HL-60 (cell line): ENCODE results near the gene MTX2.

ENCODE experiments used
- DNase-seq, 2 experiments: peaks; one replicate each; pipeline ENCODE4 v3.0.0-alpha.2; 2010 to 2020; ENCODE audit warnings: low read depth in 1 of 2, low spot score in 1 of 2
- H3K27ac ChIP-seq: fragments of 250-450 bp; sonication (Bioruptor Pico); replicated peaks from 2 replicates; pipeline ENCODE4 v1.5.1; 2020; ENCODE audit warnings: mild to moderate bottlenecking, moderate library complexity
- H3K27me3 ChIP-seq: fragments of 250-450 bp; sonication (Bioruptor Pico); 2 replicates; pipeline ENCODE4 v1.5.1; 2021; ENCODE audit warnings: mild to moderate bottlenecking, moderate library complexity; ENCODE audit not compliant: insufficient read depth, poor library complexity, severe bottlenecking
- H3K4me3 ChIP-seq: replicated peaks from 2 replicates; pipeline ENCODE4 v1.5.1; 2011; ENCODE audit warnings: mild to moderate bottlenecking, control low read depth, low read length; ENCODE audit not compliant: insufficient read depth
- CTCF ChIP-seq: IDR thresholded peaks from one replicate; pipeline ENCODE4 v1.5.1; 2011; ENCODE audit warnings: low read length, control low read depth, inconsistent platforms; ENCODE audit not compliant: insufficient read depth
- GABPA ChIP-seq: IDR thresholded peaks from 2 replicates; pipeline ENCODE4 v1.6.1; 2012; ENCODE audit warnings: low read depth
- POLR2AphosphoS5 ChIP-seq: IDR thresholded peaks from 2 replicates; pipeline ENCODE4 v1.6.1; 2012; ENCODE audit warnings: low read depth
- SPI1 ChIP-seq: IDR thresholded peaks from 2 replicates; pipeline ENCODE4 v1.6.1; 2012; ENCODE audit warnings: low read depth, mild to moderate bottlenecking, borderline replicate concordance
- TF ChIP-seq, protein P1 (sequence below): IDR thresholded peaks from 2 replicates; pipeline ENCODE4 v1.6.1; 2012; ENCODE audit warnings: low read depth; ENCODE audit not compliant: insufficient replicate concordance

The MTX2 gene

GRCh38 chr2:176291809-176292283 is 22.6 kb downstream of the MTX2 start:
- H3K27ac ChIP-seq = no peak overlapping the region
- TF ChIP-seq GABPA (no peak), CTCF (no peak)
- TF ChIP-seq, protein P1, sequence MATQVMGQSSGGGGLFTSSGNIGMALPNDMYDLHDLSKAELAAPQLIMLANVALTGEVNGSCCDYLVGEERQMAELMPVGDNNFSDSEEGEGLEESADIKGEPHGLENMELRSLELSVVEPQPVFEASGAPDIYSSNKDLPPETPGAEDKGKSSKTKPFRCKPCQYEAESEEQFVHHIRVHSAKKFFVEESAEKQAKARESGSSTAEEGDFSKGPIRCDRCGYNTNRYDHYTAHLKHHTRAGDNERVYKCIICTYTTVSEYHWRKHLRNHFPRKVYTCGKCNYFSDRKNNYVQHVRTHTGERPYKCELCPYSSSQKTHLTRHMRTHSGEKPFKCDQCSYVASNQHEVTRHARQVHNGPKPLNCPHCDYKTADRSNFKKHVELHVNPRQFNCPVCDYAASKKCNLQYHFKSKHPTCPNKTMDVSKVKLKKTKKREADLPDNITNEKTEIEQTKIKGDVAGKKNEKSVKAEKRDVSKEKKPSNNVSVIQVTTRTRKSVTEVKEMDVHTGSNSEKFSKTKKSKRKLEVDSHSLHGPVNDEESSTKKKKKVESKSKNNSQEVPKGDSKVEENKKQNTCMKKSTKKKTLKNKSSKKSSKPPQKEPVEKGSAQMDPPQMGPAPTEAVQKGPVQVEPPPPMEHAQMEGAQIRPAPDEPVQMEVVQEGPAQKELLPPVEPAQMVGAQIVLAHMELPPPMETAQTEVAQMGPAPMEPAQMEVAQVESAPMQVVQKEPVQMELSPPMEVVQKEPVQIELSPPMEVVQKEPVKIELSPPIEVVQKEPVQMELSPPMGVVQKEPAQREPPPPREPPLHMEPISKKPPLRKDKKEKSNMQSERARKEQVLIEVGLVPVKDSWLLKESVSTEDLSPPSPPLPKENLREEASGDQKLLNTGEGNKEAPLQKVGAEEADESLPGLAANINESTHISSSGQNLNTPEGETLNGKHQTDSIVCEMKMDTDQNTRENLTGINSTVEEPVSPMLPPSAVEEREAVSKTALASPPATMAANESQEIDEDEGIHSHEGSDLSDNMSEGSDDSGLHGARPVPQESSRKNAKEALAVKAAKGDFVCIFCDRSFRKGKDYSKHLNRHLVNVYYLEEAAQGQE = no peak
- DNase-seq = no peak
- H3K27me3 ChIP-seq = no peaks in the 10 kb centered on the region
- H3K4me3 ChIP-seq = no peak overlapping the region

DNA sequence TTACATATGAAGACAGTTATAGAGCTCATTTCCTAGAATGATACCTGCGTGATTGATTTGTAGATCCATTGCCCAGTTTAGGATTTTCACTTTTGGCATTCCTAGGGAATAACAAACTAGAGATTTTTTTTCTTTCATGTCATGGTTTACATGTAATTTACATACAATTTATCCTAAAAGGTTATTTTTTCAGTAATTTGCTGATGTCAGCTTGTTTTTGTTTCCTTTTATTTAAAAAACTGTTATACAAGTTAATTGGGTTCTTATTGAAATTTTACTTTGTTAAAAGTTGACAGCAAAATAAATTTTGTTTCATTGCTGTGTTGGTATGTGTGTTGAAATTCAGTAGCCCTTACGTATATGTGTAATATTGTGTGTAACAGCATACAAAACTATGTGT is 23.4 kb downstream of the MTX2 start:
- no peak overlapping the region for H3K27ac ChIP-seq
- no peak for DNase-seq
- H3K27me3 ChIP-seq = no peaks in the 10 kb centered on the region
- TF ChIP-seq CTCF (no peak), POLR2AphosphoS5 (no peak), SPI1 (no peak), GABPA (no peak)
- TF ChIP-seq, protein P1 = no peak
- H3K4me3 ChIP-seq = no peak overlapping the region

- Histone ChIP-seq H3K4me3 (no peak overlapping the region), H3K27ac (no peak overlapping the region), H3K27me3 (no peaks in the 10 kb centered on the region)
- TF ChIP-seq GABPA = no peak
- no peak for TF ChIP-seq SPI1
- TF ChIP-seq, protein P1 = no peak
- no peak for TF ChIP-seq POLR2AphosphoS5
- TF ChIP-seq CTCF = no peak
- DNase-seq = no peak
These were observed 24.1 kb downstream of the MTX2 start for GRCh38 chr2:176293334-176293733.
